Activated CD8-positive, alpha-beta memory T cell treated with anti-CD3 and anti-CD28 coated beads, Interleukin-2, amount 50 U/mL, for 24 hours (primary cell): Measurements from ENCODE around the gene ACACB.

Experiments used
- DNase-seq: peaks from one replicate; pipeline ENCODE4 v3.0.0-alpha.2; 2020; ENCODE audit errors: extremely low read depth

ACACB gene

DNA sequence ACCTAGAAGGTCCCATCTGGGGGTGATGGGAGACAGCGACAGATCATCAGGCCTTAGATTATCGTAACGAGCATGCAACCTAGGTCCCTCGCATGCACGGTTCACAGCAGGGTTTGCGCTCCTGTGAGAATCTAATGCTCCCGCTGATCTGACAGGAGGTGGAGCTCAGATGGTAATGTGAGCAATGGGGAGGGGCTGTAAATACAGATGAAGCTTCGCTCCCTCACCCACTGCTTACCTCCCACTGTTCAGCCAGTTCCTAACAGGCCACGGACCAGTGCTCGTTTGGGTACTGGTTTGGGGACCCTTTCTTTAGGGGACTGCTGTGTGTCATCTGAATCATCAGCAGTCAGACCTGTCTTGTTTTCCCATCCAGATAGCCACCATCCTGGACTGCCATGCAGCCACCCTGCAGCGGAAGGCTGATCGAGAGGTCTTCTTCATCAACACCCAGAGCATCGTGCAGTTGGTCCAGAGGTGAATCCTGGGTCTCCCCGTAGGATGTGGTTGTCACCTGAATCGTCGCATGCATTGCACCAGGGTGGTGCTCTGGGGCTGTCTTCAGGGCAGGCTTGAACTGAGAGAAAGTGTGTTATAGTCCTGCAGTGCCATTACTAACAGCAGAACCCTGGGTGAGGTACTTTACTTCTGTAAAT lies 96.2 kb downstream of the ACACB start:
- DNase-seq, result no peak

GRCh38 chr12:109214131-109214530 lies 97.7 kb downstream of the ACACB start:
- DNase-seq, result no peak

- no peak for DNase-seq
These were observed 102.6 kb downstream of the ACACB start for GRCh38 chr12:109218996-109219395.

DNA sequence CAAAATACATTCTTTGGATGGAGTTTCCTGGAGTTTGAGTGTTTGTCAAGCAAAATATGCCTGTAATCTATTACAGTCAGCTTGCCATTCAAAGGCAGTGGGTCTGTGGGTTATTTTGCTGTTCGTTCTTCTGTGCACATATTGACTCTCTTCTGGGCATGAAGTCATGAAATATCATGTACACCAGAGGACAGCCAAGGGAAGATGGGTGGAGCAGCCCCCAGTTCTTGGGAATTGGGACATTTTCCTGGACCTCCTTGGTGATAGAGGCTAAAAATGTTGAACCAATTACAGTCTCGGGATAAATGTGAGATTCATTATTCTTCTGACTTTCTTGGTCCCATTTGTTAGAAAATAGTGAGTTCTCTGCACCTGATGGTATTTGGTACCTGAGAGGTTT lies 103.6 kb downstream of the ACACB start:
- DNase-seq, result no peak

DNA sequence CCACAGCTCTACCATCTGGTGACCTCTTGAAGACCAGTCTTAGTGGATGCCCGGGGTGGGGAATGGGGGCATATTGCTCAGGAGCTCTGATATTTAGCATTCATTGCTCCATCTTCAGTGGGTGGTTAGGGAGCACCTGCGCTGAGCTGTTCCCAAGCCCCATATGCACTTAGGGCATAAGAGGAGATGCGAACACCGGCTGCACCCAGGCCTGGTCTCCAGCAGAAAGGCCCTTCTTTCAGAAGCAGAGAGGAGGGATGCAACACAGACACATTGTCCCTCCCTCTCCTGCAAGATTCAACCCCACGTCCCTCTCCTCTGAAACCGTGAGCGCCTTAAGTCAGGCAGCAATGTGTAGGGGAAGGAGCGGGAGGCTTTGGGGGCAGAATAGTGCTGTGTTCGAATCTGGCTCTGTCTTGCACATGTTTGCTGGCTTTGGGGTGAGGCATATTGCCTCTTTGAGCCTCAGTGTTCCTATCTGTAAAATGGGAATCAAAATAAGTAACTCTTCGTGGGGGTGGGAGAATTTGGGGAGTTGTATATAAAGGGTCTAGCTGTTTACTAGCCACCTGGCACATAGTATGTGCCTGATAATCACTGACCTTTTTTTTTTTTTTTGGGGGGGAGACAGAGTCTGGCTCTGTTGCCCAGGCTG lies 105.0 kb downstream of the ACACB start:
- no peak for DNase-seq

DNA sequence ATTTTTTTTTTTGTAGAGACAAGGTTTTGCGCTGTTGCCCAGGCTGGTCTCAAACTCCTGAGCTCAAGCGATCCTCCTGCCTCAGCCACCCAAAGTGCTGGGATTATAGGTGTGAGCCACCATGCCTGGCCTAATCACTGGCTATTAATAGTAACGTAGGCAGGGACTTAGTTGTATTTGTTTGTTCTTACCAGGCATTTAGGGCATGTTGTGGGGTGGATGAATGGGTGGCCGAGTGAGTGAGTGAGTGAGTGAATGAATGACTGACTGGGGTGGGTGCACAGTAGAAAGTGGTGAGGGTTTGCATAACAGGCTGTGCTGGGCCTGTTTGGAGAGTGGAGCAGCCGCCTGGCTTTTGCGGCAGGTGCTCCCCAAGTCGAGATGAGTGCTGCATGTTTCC lies 105.7 kb downstream of the ACACB start:
- DNase-seq, result no peak

GRCh38 chr12:109222496-109222895 lies 106.1 kb downstream of the ACACB start:
- DNase-seq, result no peak

DNA sequence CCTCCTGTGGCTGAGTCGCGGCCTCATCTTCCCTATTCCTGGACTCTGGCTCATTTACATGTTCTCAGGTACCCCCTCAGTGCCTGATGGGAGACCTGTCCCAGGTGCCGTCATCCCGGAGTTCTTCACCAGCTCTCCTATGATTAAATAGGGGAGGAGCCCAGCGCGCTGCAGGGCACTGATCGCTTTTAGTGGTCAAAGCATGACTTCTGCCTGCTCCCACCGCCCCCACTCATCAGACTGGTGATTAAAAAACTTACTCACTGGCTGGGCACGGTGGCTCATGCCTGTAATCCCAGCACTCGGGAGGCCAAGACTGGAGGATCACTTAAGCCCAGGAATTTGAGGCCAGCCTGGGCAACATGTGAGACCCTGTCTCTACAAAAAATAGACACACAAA lies 106.8 kb downstream of the ACACB start:
- no peak for DNase-seq

DNA sequence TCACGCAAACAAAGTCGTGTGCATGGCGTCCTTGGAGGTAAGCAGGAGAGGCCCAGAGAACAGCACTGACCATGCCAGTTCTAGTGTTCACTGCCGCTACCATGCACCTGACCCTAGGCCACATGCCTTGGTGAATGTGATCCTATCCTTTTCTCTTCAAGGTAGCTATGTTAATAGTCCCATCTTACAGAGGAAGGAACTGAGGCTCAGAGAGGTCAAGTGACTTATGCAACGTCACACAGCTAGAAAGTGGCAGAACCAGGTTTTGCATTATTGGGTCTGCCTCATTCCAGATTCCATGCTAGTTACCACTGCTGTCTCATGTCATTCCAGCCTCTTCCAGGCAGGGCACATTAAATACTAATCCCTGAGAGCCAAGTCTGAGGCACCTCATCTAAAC lies 107.5 kb downstream of the ACACB start:
- DNase-seq, result no peak

GRCh38 chr12:109228664-109229063 lies 112.3 kb downstream of the ACACB start:
- no peak for DNase-seq

DNA sequence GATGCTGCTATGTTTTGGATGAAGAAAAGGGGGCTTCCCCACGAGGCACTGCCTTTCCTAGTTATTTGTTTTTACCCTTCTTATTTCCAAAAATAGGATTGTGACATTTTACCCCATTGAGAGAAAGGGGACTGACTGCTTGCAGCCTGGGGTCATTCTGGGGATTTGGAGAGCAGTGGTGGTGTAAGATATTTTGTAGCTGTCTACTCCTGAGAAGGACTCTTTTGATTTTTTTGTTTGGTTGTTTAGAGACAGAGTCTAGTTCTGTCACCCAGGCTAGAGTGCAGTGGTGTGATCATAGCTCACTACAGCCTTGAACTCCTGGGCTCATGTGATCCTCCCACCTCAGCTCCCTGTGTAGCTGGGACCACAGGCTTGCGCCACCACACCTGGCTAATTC lies 113.8 kb downstream of the ACACB start:
- no peak for DNase-seq

GRCh38 chr12:109232731-109233130 lies 116.3 kb downstream of the ACACB start:
- no peak for DNase-seq

DNA sequence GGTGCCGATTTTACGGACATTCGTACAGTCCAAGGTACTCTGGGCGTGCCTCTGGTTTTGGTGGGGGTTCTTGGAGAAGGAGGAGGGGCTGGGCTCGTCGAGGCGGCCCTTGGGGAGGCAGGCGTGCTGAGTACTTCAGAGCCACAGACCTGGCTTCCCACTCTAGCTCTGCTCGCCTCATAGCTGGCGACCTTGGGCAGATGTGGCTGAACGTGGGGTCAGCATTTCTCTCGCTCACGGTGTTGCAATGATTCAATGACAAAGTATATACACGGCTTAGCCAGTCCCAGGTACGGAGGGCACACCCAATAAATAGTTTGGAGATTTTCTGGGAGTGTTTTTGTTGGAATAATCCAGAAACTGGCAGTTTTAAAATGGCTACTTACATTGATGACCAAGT lies 117.6 kb downstream of the ACACB start:
- no peak for DNase-seq

GRCh38 chr12:109236257-109236656 lies 119.9 kb downstream of the ACACB start:
- no peak for DNase-seq

- no peak for DNase-seq
These were observed 122.8 kb downstream of the ACACB start for GRCh38 chr12:109239179-109239578.

- DNase-seq, result no peak
These were observed 123.3 kb downstream of the ACACB start for GRCh38 chr12:109239691-109240090.

DNA sequence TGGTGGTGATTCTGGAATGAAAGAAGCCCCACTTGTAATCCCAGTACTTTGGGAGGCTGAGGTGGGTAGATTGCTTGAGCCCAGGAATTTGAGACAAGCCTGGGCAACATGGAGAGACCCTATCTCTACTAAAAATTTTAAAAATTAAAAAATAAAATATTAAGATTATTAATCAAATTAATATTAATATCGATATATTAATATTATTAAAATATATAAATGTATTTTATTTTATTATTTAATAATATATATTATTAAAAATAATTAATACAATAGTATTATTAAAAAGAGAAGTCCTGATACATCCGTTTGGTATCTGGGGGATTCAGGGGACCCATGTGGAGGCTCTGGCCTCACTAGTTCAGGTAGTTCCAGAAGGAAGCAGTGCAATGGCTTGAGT lies 124.0 kb downstream of the ACACB start:
- DNase-seq, result no peak

GRCh38 chr12:109241936-109242335 lies 125.5 kb downstream of the ACACB start:
- DNase-seq, result no peak

DNA sequence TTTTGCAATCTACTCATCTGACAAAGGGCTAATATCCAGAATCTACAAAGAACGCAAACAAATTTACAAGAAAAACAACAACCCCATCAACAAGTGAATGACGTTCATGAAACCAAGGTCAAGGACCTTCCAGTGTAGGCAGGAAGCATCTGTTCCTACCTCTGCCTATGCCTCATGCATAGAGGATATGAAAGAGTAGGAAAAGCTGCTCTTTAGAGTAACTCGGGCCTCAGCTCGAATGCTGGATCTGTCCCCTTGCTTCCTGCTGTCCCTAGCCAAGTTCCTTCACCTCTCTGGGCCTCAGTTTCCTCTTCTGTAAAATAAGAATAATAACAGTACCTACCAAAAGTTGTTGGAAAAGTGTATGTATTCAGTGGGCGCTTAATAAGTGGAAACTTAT lies 127.7 kb downstream of the ACACB start:
- DNase-seq, result no peak

GRCh38 chr12:109246221-109246620 lies 129.8 kb downstream of the ACACB start:
- DNase-seq, result no peak

- DNase-seq, result no peak
These were observed 131.7 kb downstream of the ACACB start for GRCh38 chr12:109247831-109248654.

- DNase-seq, result no peak
These were observed 134.1 kb downstream of the ACACB start for GRCh38 chr12:109250523-109250922.

DNA sequence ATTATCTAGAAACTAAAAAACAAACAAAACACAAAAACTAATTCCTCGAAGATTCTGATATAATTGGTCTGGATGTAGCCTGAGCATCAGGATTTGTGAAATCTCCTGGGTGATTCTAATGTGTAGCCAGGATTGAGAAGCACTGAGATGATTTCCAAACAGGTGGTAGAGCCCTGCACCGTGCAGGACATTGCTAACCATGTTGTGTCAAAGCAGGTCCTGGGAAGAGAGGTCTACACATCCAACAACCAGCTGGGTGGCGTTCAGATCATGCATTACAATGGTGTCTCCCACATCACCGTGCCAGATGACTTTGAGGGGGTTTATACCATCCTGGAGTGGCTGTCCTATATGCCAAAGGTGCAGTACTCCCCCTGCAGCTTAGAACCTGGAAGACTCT lies 136.4 kb downstream of the ACACB start:
- DNase-seq, result no peak
